Dedifferentiated amniotic fluid mesenchymal stem cell (primary cell): ENCODE data around the gene TMEM119.
"Not testable (repeated sequence)": the region's sequence is repeated elsewhere in the genome, so short reads cannot be mapped to it uniquely, and the experiment has no call there.

Experiments
- DNase-seq: peaks from one replicate; pipeline ENCODE4 v3.0.0-alpha.2; 2016; ENCODE audit errors: extremely low spot score

The TMEM119 gene

GRCh38 chr12:108634341-108634751 lies 36.5 kb upstream of the TMEM119 start:
- no peak for DNase-seq

DNA sequence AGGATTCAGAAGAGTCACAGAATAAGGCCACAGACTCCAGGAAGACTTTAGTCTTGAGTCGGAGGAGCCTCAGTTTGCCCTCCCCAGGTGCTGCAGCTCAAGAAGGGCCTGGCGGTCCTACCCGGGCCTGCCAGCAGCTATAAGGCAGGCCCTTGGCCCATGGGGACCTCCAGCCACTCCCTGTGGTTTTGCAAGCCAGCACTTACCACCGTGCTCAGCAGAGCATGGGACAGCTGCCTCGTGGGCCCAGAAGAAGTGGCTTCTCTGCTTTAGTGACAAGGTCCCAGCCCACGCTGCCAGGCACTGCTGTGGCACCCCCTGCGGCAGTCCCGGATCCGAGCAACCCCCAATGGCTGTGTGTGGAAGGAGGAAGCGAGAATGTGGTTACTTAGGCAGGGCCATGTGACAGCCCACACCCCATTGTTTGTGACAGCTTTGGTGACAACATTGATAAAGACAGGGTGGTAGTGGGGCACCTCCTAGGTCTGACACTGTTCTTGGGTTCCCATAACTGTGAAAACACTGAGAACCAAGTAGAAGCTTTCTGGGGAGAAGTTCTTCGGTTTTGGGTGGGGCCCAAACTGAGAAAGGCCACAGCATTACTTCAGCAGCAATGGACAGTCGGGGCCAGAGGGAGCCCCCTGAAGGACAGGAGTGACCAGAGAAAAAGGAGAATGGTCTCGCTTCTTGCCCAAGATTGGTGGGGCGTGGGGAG lies 35.8 kb upstream of the TMEM119 start, which contains the start of gene SELPLG:
Gene SELPLG, minus strand, starts transcription at position 361 of the 715 bp plus-strand sequence. CDS start 9,587 bp downstream, outside the sequence.
- DNase-seq, result no peak

GRCh38 chr12:108633081-108633533 lies 35.2 kb upstream of the TMEM119 start:
- no peak for DNase-seq

GRCh38 chr12:108631261-108631660 lies 33.4 kb upstream of the TMEM119 start:
- not testable (repeated sequence) for DNase-seq

DNA sequence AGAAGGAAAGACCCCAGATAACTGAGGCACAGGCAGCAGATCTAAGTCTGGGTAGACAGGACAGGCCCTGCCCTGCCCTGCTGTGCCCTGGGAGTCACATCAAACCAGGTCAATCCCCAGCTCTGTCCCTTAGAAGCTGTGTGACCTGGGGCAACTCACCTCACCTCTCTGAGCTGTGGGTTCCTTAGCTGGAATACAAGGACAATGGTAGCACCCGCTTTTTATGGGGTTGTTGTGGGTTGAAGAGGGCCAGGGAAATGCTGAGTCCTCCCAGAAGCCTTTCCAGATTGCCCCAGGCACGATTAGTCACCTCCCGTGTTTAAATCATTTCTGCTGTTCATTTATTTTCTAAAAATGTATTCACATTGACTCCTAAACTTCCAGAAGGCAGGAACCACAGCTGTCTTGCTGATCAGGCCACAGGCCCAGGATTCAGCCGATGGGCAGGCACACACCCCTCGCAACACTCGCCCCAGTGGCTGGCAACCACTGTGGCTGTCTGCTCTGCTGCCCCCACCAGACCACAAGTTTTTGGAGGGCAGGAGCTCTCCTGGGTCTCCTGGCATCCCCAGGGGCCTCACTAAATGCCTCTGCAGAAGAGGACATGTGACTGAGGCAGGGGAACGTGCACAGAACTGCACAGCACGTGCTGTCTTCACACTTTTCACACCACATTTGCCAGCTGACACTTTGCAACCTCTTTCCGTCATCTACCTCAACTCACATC lies 32.8 kb upstream of the TMEM119 start:
- peak; percentile 82 for DNase-seq

DNA sequence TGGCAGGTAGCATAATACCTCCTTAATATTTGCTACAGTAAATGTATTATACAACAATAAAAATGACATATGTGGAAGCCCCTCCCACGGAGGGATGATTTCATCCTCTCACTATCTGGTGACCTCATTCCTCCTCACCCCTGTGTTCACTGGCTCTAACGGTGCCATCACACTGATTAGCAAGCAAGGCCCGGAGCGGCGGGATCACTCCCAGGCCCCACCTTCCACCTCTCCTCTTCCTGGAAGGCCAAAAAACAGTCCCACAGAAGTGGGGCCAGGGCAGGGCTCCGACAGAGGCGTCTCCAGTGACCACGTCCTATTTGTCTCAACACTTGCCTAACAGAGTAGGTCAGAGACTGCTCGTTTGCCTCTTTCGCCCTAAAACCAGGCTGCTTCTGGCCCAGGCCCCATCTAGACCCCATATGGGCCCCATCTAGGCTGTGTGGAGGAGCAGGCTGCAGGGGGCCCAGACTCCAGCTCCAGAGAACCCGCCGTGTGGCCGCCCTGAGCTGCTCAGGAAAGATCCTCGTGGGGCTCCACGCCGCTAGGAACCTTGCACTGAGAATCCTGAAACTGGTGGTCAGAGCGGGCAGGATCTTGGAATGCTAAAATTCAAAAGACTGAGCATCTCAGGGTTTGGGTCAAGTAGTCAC lies 32.1 kb upstream of the TMEM119 start:
- peak; percentile 44 for DNase-seq

- no peak for DNase-seq
Observed at GRCh38 chr12:108629151-108629550, 31.3 kb upstream of the TMEM119 start.

GRCh38 chr12:108627134-108627920 lies 29.4 kb upstream of the TMEM119 start:
- no peak for DNase-seq

DNA sequence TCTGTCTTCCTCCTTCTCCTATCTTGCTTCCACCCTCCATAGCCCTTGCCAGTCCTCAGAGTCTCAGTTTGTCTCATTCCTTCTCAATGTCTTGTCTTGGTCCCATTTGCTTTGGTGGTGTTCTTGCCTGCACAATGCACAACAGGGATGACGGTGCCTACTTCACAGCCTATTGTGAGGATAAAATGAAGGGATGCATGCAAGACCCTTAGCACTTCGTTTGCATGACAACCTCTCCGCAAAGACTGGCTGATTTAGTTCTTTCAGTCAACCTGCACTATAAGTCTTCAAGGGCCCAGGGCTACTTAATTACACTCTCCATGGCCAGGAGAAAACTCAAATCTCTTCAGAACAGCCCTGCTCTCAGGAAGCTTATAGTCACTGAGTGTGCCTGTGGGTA lies 27.3 kb upstream of the TMEM119 start:
- no peak for DNase-seq

- DNase-seq, result no peak
Observed at GRCh38 chr12:108623577-108623976, 25.7 kb upstream of the TMEM119 start.

- DNase-seq, result no peak
Observed at GRCh38 chr12:108622921-108623514, 25.1 kb upstream of the TMEM119 start.

GRCh38 chr12:108622421-108622820 lies 24.5 kb upstream of the TMEM119 start:
- DNase-seq, result no peak

GRCh38 chr12:108621161-108621560 lies 23.3 kb upstream of the TMEM119 start:
- DNase-seq, result no peak

GRCh38 chr12:108620236-108620879 lies 22.5 kb upstream of the TMEM119 start:
- no peak for DNase-seq

DNA sequence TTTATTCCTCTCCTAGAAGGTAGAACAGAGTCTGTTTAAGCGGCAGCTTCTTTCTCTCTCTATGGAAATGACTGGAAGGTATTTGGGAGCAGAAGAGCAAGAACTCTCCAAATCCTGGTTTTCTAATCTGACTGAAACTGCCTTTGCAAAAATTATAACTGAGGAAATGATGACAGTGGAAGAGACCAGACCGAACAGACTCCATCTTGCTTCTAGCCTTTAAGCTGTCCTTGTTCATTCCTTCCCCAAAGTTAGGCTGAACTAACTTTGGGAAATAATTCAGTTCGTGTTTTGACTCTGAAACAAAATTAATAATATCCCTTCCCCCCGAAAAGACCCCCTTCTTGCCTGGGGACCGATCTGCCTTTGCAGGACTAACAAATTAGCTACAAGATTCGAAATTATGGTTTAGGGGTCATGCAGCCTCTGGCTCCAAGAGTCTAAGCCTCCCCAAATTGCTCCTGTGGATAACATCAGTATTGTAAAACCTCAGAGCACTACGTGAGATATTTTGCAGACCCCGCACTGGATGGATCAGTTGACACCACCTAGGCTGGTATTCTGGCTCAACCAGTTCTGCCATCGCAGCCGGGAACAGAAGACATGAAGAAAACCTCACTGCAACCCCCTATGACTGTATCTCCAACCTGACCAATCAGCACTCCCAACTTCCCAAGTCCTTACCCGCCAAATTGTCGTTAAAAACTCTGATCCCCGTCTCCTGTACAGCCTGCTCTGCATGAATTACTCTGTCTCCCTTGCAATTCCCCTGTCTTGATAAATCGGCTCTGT lies 21.7 kb upstream of the TMEM119 start:
- DNase-seq, result no peak

GRCh38 chr12:108618953-108619274 lies 21.0 kb upstream of the TMEM119 start:
- not testable (repeated sequence) for DNase-seq

DNA sequence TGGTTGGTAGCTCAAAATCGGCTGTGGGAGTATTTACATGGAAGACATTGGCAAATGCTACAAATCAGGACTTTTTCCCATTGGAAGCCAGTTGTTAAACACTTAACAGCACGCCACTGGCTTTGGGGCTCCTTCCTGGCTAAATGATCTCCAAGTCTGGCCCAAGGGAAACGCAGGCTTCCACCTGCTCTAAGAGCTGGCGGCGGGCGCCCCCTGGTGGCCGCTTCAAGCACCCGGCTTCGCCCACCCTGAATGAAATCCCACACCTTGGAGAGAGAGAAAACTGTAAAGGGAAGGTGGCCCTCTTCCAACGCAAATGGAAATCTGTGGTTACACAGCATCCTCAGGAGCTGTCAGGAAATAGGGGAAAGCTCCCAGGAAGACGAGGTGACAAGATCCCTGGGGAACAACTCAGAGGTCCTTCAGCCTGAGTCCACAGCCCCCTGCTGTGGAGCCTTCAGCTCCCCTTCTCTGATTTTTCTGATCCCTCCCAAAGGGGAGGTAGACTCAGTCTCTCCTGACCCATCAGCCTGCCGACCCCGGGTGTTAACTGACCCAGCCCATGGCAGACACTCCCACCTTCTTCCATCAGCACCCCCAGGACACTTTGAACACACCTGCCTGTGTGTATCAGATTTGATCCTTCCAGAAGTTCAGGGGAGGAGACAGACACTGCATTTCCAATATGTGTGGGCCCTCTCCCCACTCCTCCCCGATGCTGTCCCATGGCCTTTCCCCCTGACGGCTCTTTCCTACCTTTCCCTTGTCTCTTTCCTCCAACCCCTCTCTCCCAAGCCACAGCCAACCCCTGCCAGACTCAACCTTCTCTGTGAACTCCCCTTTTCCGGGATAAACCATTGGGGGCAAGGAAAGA lies 20.4 kb upstream of the TMEM119 start:
- peak; percentile 70 for DNase-seq

DNA sequence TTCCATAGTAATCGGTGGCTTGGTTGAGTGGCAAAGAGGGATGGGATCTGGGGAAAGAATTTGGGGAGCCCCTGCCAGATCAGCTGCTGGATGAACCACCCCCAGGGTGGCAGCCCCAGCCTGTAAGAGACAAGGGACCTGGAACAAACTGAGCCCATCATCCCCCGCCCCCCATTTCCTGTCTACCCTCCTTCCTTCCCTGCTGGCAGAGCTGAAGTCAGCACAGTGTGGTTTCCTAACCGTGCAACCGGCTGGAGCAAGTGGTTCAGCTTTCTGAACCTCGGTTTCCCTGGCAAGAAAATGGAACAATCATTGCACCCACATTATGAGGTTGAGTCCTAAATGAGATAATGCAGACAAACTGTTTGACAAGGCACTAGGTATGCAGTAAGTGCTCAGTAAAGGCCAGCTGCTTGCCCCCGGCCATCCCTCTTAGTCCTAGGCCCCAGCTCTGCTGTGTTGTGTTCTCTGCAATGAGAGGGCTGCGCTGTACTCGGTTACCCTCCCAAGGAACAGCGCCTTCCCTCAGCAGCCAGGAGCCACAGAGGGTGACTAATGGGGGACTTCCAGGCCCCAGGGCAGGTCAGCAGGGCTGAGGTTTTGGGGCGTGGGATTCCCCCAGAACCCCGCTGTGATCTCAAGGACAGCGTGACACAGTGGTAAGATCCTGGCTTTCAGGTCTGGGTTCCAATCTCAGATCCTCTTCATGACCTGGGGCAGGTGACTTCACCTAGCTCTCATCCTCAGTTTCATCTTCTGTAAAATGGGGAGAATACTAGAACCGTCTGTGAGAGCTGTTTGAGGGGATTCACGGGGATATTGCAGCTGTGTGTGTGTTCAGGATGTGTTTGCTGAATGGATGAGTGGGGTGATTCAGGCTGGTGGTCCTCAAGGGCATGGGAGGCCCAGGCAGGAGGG lies 19.3 kb upstream of the TMEM119 start:
- no peak for DNase-seq
